ENCODE results near the gene BAIAP2L2. TPM values are rescaled to one million over a fixed set of nuclear protein-coding genes. Genes with fewer than 3 reads are reported as not detected.

BAIAP2L2 gene
- total RNA-seq, 2 donors from 2014 or later = 59.1 to 76.6 TPM

GRCh38 chr22:38132136-38132535 lies 21.7 kb upstream of the BAIAP2L2 start:
- TF ChIP-seq CTCF (IDR thresholded peaks at IDR 0.05) = no peak
- intact Hi-C loops (cut with DNase I) = no loop called here
- Histone ChIP-seq H3K9me3 (no peaks in the 10 kb centered on the region), H3K36me3 (no peaks in the 10 kb centered on the region), H3K27ac (no peak overlapping the region), H3K27me3 (no peaks in the 10 kb centered on the region), H3K4me3 (no peak overlapping the region), H3K9ac (ENCODE audit: low read depth in 2 of 2, low read length in 2 of 2) (no peak overlapping the region), H3K4me1 (no peaks in the 10 kb centered on the region)
- DNase-seq = no peak

- intact Hi-C loops (cut with DNase I) = no loop called here
Measured at GRCh38 chr22:38131399-38131798, 20.9 kb upstream of the BAIAP2L2 start.

GRCh38 chr22:38129856-38130255 lies 19.4 kb upstream of the BAIAP2L2 start:
- TF ChIP-seq CTCF (IDR thresholded peaks at IDR 0.05) = no peak
- no peak overlapping the region for H3K9ac ChIP-seq (ENCODE audit: low read depth in 2 of 2, low read length in 2 of 2)
- H3K9me3 ChIP-seq = no peaks in the 10 kb centered on the region
- H3K27me3 ChIP-seq = no peaks in the 10 kb centered on the region
- H3K4me3 ChIP-seq = no peak overlapping the region
- no peaks in the 10 kb centered on the region for H3K4me1 ChIP-seq
- no peak overlapping the region for H3K27ac ChIP-seq
- no peak for DNase-seq
- H3K36me3 ChIP-seq = no peaks in the 10 kb centered on the region
- intact Hi-C loops (cut with DNase I) = no loop called here

More at GRCh38 chr22:38131399-38131798, 20.9 kb upstream of the BAIAP2L2 start:
- Histone ChIP-seq H3K36me3 (no peaks in the 10 kb centered on the region), H3K9me3 (no peaks in the 10 kb centered on the region), H3K9ac (ENCODE audit: low read depth in 2 of 2, low read length in 2 of 2) (no peak overlapping the region), H3K27me3 (no peaks in the 10 kb centered on the region), H3K4me1 (no peaks in the 10 kb centered on the region), H3K4me3 (no peak overlapping the region), H3K27ac (no peak overlapping the region)
- no peak for TF ChIP-seq CTCF (IDR thresholded peaks at IDR 0.05)
- DNase-seq = no peak

- no peak for DNase-seq
- Histone ChIP-seq H3K27ac (no peak overlapping the region), H3K9me3 (no peaks in the 10 kb centered on the region), H3K4me1 (no peaks in the 10 kb centered on the region), H3K27me3 (no peaks in the 10 kb centered on the region), H3K4me3 (no peak overlapping the region), H3K36me3 (no peaks in the 10 kb centered on the region), H3K9ac (ENCODE audit: low read depth in 2 of 2, low read length in 2 of 2) (no peak overlapping the region)
- no peak for TF ChIP-seq CTCF (IDR thresholded peaks at IDR 0.05)
- intact Hi-C loops (cut with DNase I) = no loop called here
Measured at GRCh38 chr22:38129021-38129420, 18.5 kb upstream of the BAIAP2L2 start.

GRCh38 chr22:38127869-38128268 lies 17.4 kb upstream of the BAIAP2L2 start:
- intact Hi-C loops (cut with DNase I) = no loop called here
- H3K27ac ChIP-seq = no peak overlapping the region
- H3K36me3 ChIP-seq = no peaks in the 10 kb centered on the region
- no peak overlapping the region for H3K4me3 ChIP-seq
- H3K4me1 ChIP-seq = no peaks in the 10 kb centered on the region
- H3K9me3 ChIP-seq = no peaks in the 10 kb centered on the region
- no peak for TF ChIP-seq CTCF (IDR thresholded peaks at IDR 0.05)
- H3K9ac ChIP-seq (ENCODE audit: low read depth in 2 of 2, low read length in 2 of 2) = no peak overlapping the region
- no peak for DNase-seq
- no peaks in the 10 kb centered on the region for H3K27me3 ChIP-seq

Data from colonic mucosa (tissue), 4 donors.